IPS-NIHi7 (cell line): ENCODE results near the gene FNDC10.
A peak's percentile ranks its signal among the peaks of the same experiment; 100 is the strongest.
"Not testable (repeated sequence)": the region's sequence is repeated elsewhere in the genome, so short reads cannot be mapped to it uniquely, and the experiment has no call there.

Experiments used
- DNase-seq: peaks from one replicate; pipeline ENCODE4 v3.0.0; 2012; ENCODE audit warnings: mixed read lengths; ENCODE audit errors: extremely low spot score

Gene FNDC10

DNA sequence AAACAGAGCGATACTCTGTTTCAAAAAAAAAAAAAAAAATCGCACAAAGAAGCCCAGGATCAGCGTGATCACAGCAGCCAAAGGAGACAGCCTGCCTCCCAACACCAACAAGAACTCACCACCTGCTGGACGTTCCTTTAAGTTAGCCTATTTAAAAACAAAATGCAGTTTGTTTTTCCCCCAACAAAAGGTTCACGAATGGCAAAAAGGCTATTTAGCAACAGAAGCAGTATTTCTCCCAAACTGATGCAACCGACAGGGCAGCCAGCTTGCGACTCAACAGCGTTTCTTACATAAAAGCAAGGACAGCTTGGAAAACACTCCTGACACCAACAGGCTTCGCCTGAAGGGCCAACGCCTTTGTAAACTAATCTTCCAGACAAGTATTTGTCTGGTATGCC, 32.0 kb downstream of the FNDC10 start:
- no peak for DNase-seq

DNA sequence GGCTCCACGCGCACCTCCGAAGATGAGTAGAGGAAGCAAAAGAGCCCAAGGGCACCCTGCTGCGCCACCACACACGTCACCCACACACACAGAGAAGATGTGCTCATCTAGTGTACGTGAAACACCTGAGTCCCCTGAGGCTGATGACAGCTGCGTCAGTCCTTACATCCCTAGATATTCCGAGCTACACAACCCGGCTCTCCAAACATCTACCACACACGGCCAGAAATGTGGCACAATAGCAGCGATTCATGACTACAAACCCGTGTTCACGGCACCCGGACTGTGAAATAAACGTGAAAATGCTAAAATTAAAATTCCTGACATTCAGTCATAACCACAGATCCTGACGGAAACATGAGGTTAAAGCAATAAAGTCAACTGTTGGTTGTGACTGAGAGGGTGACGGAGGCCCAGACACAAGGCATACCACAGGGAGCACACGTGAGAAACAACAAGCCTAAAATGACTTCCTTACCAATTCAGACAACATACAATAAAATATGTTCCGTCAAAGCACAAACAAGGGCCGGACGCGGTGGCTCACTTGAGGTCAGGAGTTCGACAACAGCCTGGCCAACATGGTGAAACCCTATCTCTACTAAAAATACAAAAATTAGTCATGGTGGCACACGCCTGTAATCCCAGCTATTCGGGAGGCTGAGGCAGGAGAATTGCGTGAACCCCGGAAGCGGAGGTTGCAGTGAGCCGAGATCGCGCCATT, 32.6 kb downstream of the FNDC10 start:
- no peak for DNase-seq

DNA sequence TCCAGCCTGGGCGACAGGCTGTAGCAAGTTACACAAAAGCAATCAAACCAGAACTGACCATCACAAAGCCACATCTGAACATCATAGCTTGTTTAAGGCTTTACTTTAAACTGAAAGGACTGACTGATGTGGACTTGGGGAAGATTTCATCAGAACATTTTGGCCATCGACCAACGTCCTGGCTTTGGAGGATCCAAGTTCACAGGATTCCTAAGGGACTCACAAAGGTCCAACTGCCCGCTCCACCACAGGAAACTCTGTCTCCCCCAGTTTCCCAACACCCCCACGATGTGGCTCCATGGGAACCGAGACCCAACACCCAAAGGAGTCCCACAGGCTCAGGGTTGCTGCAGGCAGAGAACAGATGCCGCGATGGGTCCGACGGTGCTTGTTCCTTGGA, 34.6 kb downstream of the FNDC10 start:
- no peak for DNase-seq

DNA sequence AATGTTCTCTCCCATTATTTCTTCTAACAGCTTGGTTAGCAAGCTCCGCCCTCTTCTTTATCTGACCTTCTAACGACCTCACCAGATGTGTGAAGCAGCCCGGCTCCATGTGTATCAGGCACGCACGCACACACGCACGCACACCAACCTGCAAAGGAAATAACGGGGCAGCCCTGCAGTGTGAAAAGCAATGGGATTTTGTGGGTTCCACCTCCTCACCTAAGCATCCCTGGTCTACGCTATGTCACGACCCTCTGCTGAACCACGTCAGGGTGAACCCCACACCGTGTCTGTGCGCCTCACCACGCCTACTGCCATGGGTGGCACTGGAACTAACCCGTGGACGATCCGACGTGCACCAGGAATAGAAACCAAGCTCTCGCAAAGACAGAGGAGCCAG, 35.7 kb downstream of the FNDC10 start:
- DNase-seq: no peak

DNA sequence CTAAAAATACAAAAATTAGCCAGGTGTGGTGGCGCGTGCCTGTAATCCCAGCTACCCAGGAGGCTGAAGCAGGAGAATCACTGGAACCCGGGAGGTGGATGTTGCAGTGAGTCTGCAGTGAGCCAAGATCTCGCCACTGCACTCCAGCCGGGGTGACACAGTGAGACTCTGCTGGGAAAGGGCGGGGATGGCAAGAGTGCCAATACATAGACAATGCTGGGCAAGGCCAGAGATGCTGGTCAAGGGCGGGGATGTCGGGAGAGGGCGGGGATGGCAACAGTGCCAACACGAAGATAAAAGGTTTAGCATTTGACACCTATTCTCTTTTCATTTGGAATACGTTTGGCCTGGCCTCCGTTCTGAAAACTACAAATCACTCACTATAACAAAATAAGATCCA, 36.2 kb downstream of the FNDC10 start:
- DNase-seq: no peak

DNA sequence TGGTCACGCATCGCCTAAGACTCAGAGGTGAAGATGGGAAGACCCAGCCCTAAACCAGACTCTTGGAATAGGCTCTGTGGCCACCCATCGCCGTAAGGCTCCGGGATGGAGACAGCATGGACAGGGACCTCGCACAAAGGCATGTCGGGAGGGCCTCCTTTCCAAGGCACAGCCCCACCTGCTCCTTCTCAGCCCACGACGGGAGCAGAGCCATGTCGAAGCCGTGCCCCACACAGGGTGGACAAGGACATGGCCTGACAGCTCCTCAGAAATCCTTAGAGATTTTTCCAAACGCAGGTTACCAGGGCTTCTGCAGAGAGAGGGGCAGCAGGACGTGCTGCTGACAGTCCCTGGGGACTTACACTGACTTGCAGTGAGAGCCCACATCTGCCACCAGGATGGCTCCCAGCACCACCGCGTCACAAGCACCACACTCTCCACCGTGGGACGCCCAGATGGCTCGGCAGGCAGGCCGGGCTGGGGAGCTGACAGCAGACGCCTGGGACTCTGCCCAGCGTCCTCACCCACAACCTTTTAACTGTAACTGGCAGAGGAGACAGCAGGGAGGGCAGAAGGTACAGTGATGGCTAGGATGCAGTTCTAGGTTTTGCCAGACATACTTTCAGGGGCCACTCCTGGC, 37.3 kb downstream of the FNDC10 start:
- DNase-seq: no peak

DNA sequence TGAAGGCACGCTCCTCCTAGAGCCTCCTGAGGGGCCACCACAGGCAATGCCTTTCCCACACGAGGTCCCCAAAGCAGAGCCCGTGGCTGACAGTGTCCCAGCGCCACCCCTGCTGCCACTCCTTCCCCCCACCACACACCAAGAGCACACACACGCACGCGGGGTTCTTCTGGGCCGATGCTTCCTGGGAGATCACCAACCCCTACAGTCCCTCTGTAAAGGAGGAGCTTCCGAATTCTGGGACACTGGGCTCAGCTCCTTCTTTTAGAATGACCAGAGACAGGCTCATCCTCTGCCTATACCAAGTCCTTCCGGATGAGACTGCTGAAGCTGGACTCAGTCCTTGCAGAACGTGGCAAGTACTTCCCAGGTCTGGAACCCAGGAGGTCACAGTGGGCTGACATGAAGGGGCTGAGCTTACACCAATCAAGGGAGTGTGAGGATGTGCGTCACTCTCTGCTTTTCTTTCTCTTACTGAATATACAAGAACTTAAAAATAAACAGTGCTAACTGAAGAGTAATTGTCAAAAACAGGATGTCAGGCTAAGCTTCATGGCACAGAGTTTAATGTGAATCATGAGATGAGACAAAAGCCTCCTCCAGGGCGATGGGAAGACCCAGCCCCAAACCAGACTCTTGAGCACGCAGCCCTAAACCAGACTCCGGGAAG, 38.0 kb downstream of the FNDC10 start:
- no peak for DNase-seq

DNA sequence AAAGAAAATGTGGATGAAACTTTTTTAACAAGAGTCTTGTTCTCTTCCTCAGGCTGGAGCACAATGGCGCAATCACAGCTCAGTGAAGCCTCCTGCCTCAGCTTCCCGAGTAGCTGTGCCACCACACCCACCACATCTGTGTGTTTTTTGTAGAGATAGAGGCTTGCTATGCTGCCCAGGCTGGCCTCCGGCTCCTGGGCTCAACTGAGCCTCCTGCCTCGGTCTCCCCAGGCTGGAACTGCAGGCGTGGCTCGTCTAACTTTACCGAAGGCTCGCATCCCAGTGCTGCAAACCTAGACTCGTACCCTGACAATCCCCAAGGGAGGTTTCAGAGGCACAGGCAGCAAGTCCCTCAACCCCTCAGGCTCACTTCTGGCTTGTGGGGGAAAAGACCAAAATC, 39.8 kb downstream of the FNDC10 start:
- no peak for DNase-seq

DNA sequence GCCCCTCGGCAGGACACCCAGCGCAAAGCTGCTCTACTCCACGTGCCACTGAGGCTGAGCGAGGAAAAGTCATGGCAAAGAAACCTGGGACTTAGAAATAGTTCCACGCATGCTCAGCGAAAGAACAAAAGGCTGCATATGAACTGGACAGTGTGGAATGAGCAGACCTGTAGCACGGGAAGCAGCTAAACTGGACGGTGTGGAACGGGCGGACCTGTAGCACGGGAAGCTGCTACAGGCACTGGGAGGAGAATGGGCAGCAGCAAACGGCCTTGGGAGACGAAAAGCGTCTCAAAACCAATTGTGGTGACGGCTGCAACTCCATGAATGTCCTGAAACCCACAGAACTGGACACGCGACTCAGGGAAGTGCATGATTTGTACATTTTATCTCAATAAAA, 40.9 kb downstream of the FNDC10 start:
- DNase-seq: no peak

DNA sequence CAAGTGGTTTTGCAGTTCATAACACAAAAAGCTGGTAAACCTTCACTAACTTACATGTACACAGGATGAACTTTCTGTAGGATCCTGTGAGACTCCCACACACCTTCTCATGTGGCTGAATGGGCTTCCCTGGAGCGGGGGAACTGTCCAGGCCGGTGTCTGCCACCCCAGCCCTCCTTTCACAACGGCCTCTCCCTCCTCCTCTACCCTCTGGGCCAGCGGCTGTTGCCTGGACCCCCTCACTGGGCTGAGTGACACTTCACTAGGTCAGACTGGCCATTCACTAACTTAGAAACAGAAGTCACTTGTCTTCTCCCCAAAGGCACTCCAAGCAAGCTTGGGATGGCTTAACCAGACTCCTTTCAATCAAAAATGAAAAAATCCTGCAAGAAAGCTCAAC, 41.3 kb downstream of the FNDC10 start:
- DNase-seq: no peak

DNA sequence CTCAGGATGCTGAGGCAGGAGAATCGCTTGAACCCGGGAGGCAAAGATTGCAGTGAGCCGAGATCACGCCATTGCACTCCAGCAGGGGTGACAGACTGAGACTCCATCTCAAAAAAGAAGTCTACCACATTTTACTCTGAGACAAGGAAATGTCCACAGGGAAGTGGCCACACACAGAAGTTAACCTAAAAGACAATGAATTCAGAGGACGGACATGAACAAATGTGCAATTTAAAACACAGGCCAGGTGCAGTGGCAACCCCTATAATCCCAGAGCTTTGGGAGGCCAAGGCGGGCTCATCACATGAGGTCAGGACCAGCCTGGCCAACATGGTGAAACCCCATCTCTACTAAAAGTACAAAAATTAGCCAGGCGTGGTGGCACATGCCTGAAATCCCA, 42.2 kb downstream of the FNDC10 start:
- DNase-seq: not testable (repeated sequence)

DNA sequence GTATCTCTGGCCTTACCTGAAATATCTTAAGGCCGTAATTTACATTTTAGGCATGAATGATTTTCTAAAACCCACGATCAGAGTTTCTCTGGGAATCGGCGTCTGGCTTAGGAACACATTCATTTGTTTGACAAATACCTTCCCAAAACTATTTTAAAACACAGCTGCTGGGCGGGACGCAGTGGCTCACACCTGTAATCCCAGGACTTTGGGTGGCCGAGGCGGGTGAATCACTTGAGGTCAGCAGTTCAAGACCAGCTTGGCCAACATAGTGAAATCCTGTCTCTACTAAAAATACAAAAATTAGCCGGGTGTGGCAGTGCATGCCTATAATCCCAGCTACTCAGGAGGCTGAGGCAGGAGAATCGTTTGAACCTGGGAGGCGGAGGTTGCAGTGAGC, 43.0 kb downstream of the FNDC10 start:
- not testable (repeated sequence) for DNase-seq

DNA sequence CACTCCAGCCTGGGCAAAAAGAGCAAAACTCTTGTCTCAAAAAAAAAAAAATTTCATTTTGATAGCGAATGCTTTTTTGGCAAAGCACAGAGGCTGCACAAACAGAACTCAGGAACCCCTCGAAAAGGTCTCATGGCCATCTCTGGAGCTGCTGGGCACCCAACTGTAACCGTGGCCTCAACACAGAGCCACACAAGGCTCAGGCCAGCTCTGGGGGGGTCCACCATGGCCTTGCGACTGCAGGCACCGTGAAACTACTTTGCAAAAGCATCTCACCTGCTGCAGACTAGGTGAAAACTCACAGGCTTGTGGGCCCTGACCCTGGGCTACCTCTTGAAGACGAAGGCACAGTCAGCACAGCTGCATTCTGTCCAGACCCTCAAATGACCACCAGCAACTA, 43.4 kb downstream of the FNDC10 start:
- no peak for DNase-seq

DNA sequence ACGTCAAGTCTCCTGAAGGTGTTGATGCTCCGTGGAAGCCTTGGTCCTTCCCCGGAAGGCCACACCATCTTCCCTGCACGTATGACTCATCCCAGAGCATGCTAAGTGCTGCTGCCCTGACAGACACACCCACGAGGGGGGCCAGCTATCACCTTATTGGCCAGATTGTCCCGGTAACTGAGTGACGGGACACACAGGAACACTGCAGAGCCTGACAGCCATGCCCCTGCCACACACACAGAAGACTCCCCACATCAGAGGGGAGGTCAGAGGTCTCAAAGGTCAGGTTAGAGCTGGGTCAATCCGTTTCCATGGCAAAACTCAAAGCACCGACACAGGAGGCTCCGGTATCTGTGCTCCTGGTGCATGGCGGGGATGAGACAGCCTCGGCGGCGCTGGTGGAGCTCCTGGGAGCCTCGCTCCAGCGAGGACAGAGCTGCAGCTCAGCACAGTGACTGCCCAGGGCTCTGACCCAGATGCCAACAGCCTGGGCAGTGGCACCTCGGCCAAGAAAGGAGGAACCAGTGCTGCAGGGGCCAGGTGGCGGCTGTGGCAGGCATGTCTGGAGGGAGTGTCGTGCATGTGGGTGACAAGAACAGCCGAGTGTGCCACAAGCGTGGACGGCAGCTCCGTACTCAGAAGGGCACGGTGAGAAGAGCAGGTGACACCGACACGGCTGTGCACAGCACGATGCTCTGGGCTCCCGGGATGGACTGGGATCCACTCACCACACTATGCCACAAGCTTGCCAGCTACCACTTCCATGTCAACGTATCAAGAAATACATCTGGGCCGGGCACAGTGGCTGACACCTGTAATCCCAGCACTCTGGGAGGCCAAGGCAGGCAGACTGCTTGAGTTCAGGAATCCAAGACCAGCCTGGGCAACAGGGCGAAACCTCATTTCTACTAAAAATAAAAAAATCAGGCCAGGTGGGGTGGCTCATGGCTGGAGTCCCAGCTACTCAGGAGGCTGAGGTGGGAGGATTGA, 44.7 kb downstream of the FNDC10 start:
- no peak for DNase-seq

DNA sequence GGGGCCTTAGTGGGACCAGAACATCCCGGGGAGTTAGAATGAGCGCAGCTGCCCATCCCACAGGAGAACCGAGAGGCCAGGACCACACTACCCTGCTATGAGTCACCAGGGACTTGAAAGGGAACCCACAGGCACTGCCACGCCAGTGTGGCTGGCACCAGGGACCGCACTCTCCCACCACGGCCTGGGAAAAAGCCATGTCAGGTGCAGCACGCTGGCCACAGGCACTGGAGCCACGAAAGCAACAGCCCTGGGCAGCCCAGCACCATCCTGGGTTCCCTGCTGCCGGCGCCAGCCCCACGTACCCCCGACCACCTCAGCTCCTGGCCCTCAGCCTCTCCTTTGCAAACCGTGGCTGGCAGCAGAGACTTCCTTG, 45.4 kb downstream of the FNDC10 start:
- no peak for DNase-seq

DNA sequence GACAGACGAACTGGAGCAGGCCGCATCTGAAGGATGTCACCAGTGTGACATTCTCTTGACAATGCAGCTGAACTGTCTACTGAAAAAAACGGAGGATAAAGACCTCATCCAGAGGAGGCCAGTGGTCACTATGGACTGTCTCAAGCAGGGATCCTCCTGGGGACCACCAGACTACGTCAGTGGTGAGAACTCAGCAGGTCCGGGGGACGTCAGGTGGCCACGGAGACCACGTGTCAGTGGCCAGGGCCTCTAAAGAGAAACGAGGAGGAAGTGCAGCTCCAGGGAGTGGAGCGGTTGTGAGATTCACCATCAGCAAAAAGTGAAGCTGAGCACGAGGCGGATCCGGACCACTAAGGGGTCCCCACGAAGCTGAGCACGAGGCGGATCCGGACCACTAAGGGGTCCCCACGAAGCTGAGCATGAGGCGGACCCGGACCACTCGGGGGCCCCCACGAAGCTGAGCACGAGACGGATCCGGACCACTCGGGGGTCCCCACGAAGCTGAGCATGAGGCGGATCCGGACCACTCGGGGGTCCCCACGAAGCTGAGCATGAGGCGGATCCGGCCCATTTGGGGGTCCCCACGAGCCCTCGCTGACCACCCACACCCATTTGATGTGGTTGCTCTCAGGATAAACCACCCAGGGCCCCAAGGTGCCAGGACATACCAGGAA, 46.0 kb downstream of the FNDC10 start:
- no peak for DNase-seq

DNA sequence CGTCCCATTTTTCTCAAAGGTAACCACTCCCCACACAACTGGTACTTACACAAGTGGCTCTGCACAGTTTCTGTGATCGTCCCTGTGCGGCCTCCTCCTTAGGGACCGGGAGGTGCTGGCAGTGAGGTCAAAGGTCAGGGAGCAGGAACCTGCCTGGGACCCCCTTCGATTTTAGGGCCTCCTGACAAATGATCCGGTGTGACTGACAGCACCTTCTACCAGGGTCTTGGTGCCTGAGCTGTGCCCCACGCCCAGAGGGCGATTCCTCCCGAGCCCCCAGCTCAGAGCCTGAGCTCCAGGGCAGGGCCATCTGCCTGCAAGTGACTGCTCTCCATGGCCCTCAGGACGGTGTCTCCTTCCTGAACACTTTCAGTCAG, 47.7 kb downstream of the FNDC10 start:
- no peak for DNase-seq

DNA sequence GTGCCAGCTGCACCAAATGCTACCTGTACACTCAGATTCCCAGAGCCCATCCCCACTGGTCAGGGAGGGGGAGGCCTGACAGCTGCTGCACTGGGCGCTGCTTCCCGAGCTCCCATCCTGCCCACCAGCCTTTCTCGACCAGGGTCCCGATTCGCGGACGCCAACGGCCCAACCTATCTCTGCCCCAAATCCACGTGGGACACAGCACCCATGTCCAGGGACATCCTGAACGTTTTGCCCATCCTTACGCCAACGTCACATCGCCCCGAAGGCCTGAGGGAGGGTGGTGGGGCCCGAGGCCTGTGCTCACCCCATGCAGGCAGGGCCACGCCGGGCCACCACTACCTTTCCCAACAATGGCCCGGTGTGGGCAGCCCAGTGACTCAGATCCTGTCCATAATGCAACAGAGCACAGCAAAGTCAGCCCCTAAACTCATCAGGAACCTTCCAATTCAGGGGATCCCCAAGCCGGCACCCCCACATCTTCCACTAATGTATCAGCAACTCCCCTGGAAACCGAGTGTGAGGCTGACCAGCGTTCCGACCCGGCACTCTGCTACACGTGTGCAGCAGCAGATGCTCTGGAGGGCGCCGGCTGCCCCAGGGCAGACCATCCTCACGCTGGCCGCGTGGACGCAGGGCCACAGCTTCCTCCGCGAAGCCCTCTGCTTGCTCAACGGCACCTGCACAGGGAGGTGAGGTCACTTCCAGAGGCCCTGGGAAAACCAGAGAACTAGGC, 48.2 kb downstream of the FNDC10 start:
- no peak for DNase-seq

DNA sequence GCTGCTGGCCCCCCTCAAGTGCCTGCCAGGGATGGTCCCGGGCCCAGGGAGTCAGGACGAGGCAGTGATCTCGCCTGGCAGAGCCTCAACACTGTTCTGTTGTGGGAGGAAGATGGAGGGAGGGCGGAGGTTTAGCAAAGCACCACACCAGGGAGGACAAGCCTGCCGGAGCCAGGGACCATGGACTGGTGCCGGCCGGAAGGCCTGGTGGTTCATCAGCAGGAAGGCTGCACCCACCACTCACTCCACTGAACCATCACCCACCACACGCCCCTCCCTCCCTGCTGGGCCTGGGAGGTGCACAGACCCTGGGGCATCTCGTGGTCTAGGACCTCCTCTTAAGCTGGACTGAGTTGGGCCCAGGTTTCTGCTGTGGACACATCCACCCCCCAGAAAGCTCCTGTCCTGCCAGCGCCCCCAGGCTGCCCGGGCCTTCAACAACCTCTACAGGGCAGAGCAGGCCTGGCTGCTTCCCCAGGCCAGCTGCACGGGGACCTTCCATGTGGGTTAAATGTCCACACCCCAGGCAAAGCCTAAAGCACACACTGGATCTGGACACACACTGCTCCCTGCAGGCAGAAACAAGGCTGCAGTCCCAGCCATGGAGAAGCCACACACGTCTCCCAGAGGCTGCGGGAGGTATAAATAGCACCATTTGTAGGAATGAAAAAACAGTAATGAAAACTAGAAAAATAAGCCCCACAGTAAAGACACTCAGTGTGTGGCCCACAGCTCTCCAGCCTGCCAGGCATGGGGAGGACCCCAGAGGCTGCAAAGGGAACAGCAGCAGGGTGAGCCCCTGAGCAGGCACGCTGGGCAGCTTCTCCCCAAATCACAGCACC, 49.1 kb downstream of the FNDC10 start:
- DNase-seq: peak; percentile 51

DNA sequence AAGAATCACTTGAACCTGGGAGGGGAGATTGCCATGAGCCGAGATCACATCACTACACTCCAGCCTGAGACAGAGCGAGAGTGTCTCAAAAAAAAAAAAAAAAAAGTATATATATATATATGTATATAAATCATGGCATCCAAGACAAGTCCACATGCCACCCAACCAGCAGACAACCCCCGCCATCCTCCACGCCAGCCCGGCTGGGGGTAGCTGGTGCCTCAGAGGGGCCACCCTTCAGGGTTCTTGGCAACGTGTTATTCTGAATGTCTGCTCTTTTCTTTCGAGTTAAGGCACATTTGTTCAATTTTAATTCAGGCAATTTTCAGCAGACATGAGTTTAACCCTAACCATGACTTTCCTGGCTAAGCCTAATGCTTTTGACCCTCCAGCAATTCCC, 49.8 kb downstream of the FNDC10 start:
- no peak for DNase-seq
